Measurements from ENCODE around the gene FRMPD2.

GRCh38 chr10:48314107-48314506 is 39.6 kb upstream of the FRMPD2 start:
- no peak for TF ChIP-seq POLR2A (IDR thresholded peaks at IDR 0.05)
- no peak for TF ChIP-seq EP300 (IDR thresholded peaks at IDR 0.05; ENCODE audit: low read depth)
- no peak for TF ChIP-seq CTCF (IDR thresholded peaks at IDR 0.05)

Measured in transverse colon (tissue), 3 donors.